T-helper 17 cell (primary cell): ENCODE data around the gene LNX2. TPM values are rescaled to one million over a fixed set of nuclear protein-coding genes. Genes with fewer than 3 reads are reported as not detected.
"Not testable (repeated sequence)": the region's sequence is repeated elsewhere in the genome, so short reads cannot be mapped to it uniquely, and the experiment has no call there.

Experiments used
- ATAC-seq: fragments of 150-1000 bp; cut with Tn5 transposase; 2 replicates; pipeline ENCODE4 v1.10.0; 2021; ENCODE audit warnings: mild to moderate bottlenecking, moderate library complexity
- DNase-seq, 3 donors: peaks; one replicate each; pipeline versions ENCODE4 v3.0.0 to v3.0.0-alpha.2; 2020 to 2021
- H3K9me3 ChIP-seq: one replicate; pipeline ENCODE4 v1.7.0; 2013; ENCODE audit warnings: low read length, mild to moderate bottlenecking; ENCODE audit not compliant: control insufficient read depth, poor library complexity, severe bottlenecking
- H3K27ac Mint-ChIP-seq: one replicate; pipeline ENCODE4 v1.8.0; 2022; ENCODE audit warnings: mild to moderate bottlenecking, moderate library complexity, mixed read lengths
- H3K27me3 Mint-ChIP-seq: one replicate; pipeline ENCODE4 v1.8.0; 2022; ENCODE audit warnings: mixed read lengths
- H3K36me3 Mint-ChIP-seq: one replicate; pipeline ENCODE4 v1.8.0; 2022; ENCODE audit warnings: low read depth, mixed read lengths
- H3K4me1 Mint-ChIP-seq: one replicate; pipeline ENCODE4 v1.8.0; 2022; ENCODE audit warnings: mild to moderate bottlenecking, mixed read lengths
- H3K4me3 Mint-ChIP-seq: one replicate; pipeline ENCODE4 v1.8.0; 2022; ENCODE audit warnings: mild to moderate bottlenecking, moderate library complexity, mixed read lengths
- total RNA-seq, 4 donors: library from RNA in 2 of 4; stranded (reverse) in 2 of 4; gene quantifications; one replicate each; pipeline ENCODE4 v1.2.3 and lab custom pipeline; 2022 to 2026

The LNX2 gene
- total RNA-seq, 2 donors from 2014 or later, result 4.6 to 6.9 TPM

GRCh38 chr13:27632648-27633047 lies 12.3 kb upstream of the LNX2 start:
- Mint-ChIP-seq H3K4me1 (peaks cover 39% of the 10 kb centered on the region), H3K27ac (no peak overlapping the region)

GRCh38 chr13:27632214-27632613 lies 11.9 kb upstream of the LNX2 start:
- no peaks in the 10 kb centered on the region for H3K27me3 Mint-ChIP-seq
- no peak overlapping the region for H3K27ac Mint-ChIP-seq
- no peak overlapping the region for H3K4me3 Mint-ChIP-seq
- no peaks in the 10 kb centered on the region for H3K9me3 ChIP-seq
- DNase-seq (no peak), ATAC-seq (no peak)
- peaks cover 2% of the 10 kb centered on the region for H3K36me3 Mint-ChIP-seq
- peaks cover 42% of the 10 kb centered on the region for H3K4me1 Mint-ChIP-seq

More at GRCh38 chr13:27632648-27633047, 12.3 kb upstream of the LNX2 start:
- H3K4me3 Mint-ChIP-seq, result no peak overlapping the region
- DNase-seq, result no peak
- no peak for ATAC-seq
- no peaks in the 10 kb centered on the region for H3K9me3 ChIP-seq
- H3K27me3 Mint-ChIP-seq, result no peaks in the 10 kb centered on the region
- H3K36me3 Mint-ChIP-seq, result no peaks in the 10 kb centered on the region

- no peak for DNase-seq
- ATAC-seq, result no peak
- no peaks in the 10 kb centered on the region for H3K9me3 ChIP-seq
- H3K4me3 Mint-ChIP-seq, result no peak overlapping the region
- peaks cover 42% of the 10 kb centered on the region for H3K4me1 Mint-ChIP-seq
- no peaks in the 10 kb centered on the region for H3K27me3 Mint-ChIP-seq
- H3K36me3 Mint-ChIP-seq, result peaks cover 2% of the 10 kb centered on the region
- H3K27ac Mint-ChIP-seq, result no peak overlapping the region
Measured at GRCh38 chr13:27631665-27632064, 11.3 kb upstream of the LNX2 start.

- Mint-ChIP-seq H3K36me3 (peaks cover 2% of the 10 kb centered on the region), H3K4me1 (peaks cover 46% of the 10 kb centered on the region), H3K27ac (no peak overlapping the region)
Measured at GRCh38 chr13:27631156-27631555, 10.8 kb upstream of the LNX2 start.

GRCh38 chr13:27628766-27629165 lies 8.4 kb upstream of the LNX2 start:
- peaks cover 53% of the 10 kb centered on the region for H3K4me1 Mint-ChIP-seq
- H3K4me3 Mint-ChIP-seq, ATAC-seq, H3K36me3 Mint-ChIP-seq, H3K27me3 Mint-ChIP-seq, DNase-seq, H3K9me3 ChIP-seq: not testable (repeated sequence)
- H3K27ac Mint-ChIP-seq, result peak overlapping the region; percentile 21

More at GRCh38 chr13:27631156-27631555, 10.8 kb upstream of the LNX2 start:
- Mint-ChIP-seq H3K27me3 (no peaks in the 10 kb centered on the region), H3K4me3 (no peak overlapping the region)
- no peak for ATAC-seq
- DNase-seq, result no peak
- H3K9me3 ChIP-seq, result no peaks in the 10 kb centered on the region

- H3K9me3 ChIP-seq, result no peaks in the 10 kb centered on the region
- ATAC-seq (no peak), DNase-seq (no peak)
- H3K27ac Mint-ChIP-seq, result peak overlapping the region; percentile 21
- H3K4me1 Mint-ChIP-seq, result peaks cover 58% of the 10 kb centered on the region
- H3K36me3 Mint-ChIP-seq, result peaks cover 6% of the 10 kb centered on the region
- peak overlapping the region; percentile 45 for H3K4me3 Mint-ChIP-seq
- H3K27me3 Mint-ChIP-seq, result no peaks in the 10 kb centered on the region
Measured at GRCh38 chr13:27628081-27628480, 7.8 kb upstream of the LNX2 start.

- Mint-ChIP-seq H3K27me3 (no peaks in the 10 kb centered on the region), H3K4me1 (peaks cover 59% of the 10 kb centered on the region), H3K4me3 (no peak overlapping the region), H3K36me3 (peaks cover 6% of the 10 kb centered on the region), H3K27ac (no peak overlapping the region)
- DNase-seq (no peak), ATAC-seq (no peak)
- H3K9me3 ChIP-seq, result no peaks in the 10 kb centered on the region
Measured at GRCh38 chr13:27627380-27627779, 7.1 kb upstream of the LNX2 start.

- peaks cover 50% of the 10 kb centered on the region for H3K4me1 Mint-ChIP-seq
- no peaks in the 10 kb centered on the region for H3K27me3 Mint-ChIP-seq
- peak overlapping the region; percentile 19 for H3K4me3 Mint-ChIP-seq
Measured at GRCh38 chr13:27625839-27626238, 5.5 kb upstream of the LNX2 start.

GRCh38 chr13:27624071-27624470 lies 3.7 kb upstream of the LNX2 start:
- no peak for DNase-seq
- ATAC-seq, result no peak
- Mint-ChIP-seq H3K27me3 (no peaks in the 10 kb centered on the region), H3K27ac (peak overlapping the region; percentile 30), H3K4me1 (peaks cover 55% of the 10 kb centered on the region), H3K4me3 (peak overlapping the region; percentile 56), H3K36me3 (peaks cover 6% of the 10 kb centered on the region)
- H3K9me3 ChIP-seq, result no peaks in the 10 kb centered on the region

More at GRCh38 chr13:27625839-27626238, 5.5 kb upstream of the LNX2 start:
- DNase-seq, result no peak
- no peak for ATAC-seq
- H3K36me3 Mint-ChIP-seq, result peaks cover 6% of the 10 kb centered on the region
- H3K9me3 ChIP-seq, result no peaks in the 10 kb centered on the region
- peak overlapping the region; percentile 59 for H3K27ac Mint-ChIP-seq

- peak overlapping the region; percentile 7 for H3K4me3 Mint-ChIP-seq
- peaks cover 58% of the 10 kb centered on the region for H3K4me1 Mint-ChIP-seq
- peaks cover 6% of the 10 kb centered on the region for H3K36me3 Mint-ChIP-seq
- peak overlapping the region; percentile 95 for H3K27ac Mint-ChIP-seq
- DNase-seq (no peak), ATAC-seq (no peak)
- no peaks in the 10 kb centered on the region for H3K27me3 Mint-ChIP-seq
- H3K9me3 ChIP-seq, result no peaks in the 10 kb centered on the region
Measured at GRCh38 chr13:27622881-27623280, 2.6 kb upstream of the LNX2 start.

GRCh38 chr13:27622102-27622820 lies 1.9 kb upstream of the LNX2 start:
- H3K9me3 ChIP-seq, result no peaks in the 10 kb centered on the region
- Mint-ChIP-seq H3K4me1 (peaks cover 58% of the 10 kb centered on the region), H3K27me3 (no peaks in the 10 kb centered on the region), H3K27ac (peak overlapping the region; percentile 95), H3K36me3 (peaks cover 8% of the 10 kb centered on the region), H3K4me3 (peak overlapping the region; percentile 94)
- DNase-seq (peak in 1 of 3 donors; percentile 5), ATAC-seq (no peak)

GRCh38 chr13:27621366-27622101 lies 1.2 kb upstream of the LNX2 start, which contains the start of gene POLR1D:
Gene POLR1D (plus strand): TSS chr13:27621892. CDS start chr13:27621984, 92 bp downstream.
- Mint-ChIP-seq H3K4me3 (peak within 1 kb of the TSS; percentile 94), H3K27ac (peak within 1 kb of the TSS; percentile 95), H3K4me1 (peaks cover 55% of the 10 kb centered on the region), H3K27me3 (no peaks in the 10 kb centered on the region), H3K36me3 (peaks cover 7% of the 10 kb centered on the region)
- DNase-seq (peak; percentile 73 to 89 (median 87)), ATAC-seq (peak; percentile 74)
- H3K9me3 ChIP-seq, result no peaks in the 10 kb centered on the region

GRCh38 chr13:27621116-27621365 lies 712 bp upstream of the LNX2 start:
- Mint-ChIP-seq H3K4me3 (peak overlapping the region; percentile 94), H3K36me3 (peaks cover 7% of the 10 kb centered on the region), H3K4me1 (peaks cover 51% of the 10 kb centered on the region), H3K27me3 (no peaks in the 10 kb centered on the region), H3K27ac (peak overlapping the region; percentile 95)
- H3K9me3 ChIP-seq, result no peaks in the 10 kb centered on the region
- no peak for DNase-seq
- ATAC-seq, result peak; percentile 7
